Tibial artery (tissue), 4 donors: ENCODE results near the gene PEX3.
A peak's percentile ranks its signal among the peaks of the same experiment; 100 is the strongest.
"Not testable (repeated sequence)": the region's sequence is repeated elsewhere in the genome, so short reads cannot be mapped to it uniquely, and the experiment has no call there.

Source experiments
- DNase-seq, 2 donors: peaks; one replicate each; pipeline ENCODE4 v3.0.0-alpha.2; 2019
- H3K27ac ChIP-seq, 2 donors: fragments of 200-600 bp; sonication (generic) in 1 of 2; 1 replicate in 1 of 2; 2 replicates in 1 of 2; pipeline ENCODE4 v1.5.1; 2018 to 2019; ENCODE audit warnings: mild to moderate bottlenecking in 1 of 2
- H3K27me3 ChIP-seq, 2 donors: fragments of 200-600 bp; sonication (generic) in 1 of 2; one replicate each; pipeline versions ENCODE4 v1.5.1 to v1.6.0; 2016 to 2019
- H3K36me3 ChIP-seq, 3 donors: fragments of 200-600 bp; sonication (generic) in 2 of 3; one replicate each; pipeline ENCODE4 v1.5.1; 2016 to 2019; ENCODE audit warnings: mild to moderate bottlenecking in 2 of 3
- H3K4me1 ChIP-seq, 4 donors: fragments of 200-600 bp; sonication (generic) in 2 of 4; 1 replicate in 3 of 4; 2 replicates in 1 of 4; pipeline ENCODE4 v1.5.1; 2016 to 2019
- H3K4me3 ChIP-seq, 2 donors: fragments of 200-600 bp; sonication (generic) in 1 of 2; 1 replicate in 1 of 2; 2 replicates in 1 of 2; pipeline ENCODE4 v1.5.1; 2018 to 2019; ENCODE audit warnings: mild to moderate bottlenecking in 2 of 2
- H3K9me3 ChIP-seq, 3 donors: fragments of 200-600 bp; sonication (generic) in 1 of 3; one replicate each; pipeline ENCODE4 v1.5.1; 2016 to 2019
- intact Hi-C: fragments of 100-400 bp; cut with DNase I; formaldehyde crosslinking; loops from one replicate; pipeline ENCODE4 v1.15.0; 2023; ENCODE audit warnings: low total_unique reads
- TF ChIP-seq, protein P1 (sequence below), 2 experiments: fragments of 200-600 bp in 1 of 2; fragments of 450-650 bp in 1 of 2; IDR thresholded peaks; one replicate each; pipeline ENCODE4 v1.5.1; 2017 to 2019; ENCODE audit warnings: antibody characterized with exemption in 2 of 2, mild to moderate bottlenecking in 1 of 2, moderate library complexity in 1 of 2

PEX3 gene

DNA sequence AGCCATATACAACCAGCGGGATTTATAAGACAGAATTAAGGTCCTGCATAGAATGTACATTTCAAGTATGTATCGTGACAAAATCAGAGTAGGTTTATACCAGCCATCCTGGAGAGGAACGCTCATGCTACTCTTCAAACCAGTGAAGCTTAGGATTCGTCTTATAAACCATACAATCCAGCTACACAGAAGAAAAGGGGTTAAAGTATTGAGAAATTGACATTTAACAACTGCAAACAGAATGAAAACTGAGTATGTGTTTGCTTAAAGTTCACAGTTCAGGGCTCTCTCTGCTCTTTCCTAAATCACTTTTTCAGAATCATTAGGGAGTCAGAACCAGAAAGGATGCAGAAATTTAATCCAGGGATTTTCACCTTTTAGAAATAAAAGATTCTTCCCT lies 18.0 kb upstream of the PEX3 start:
- intact Hi-C loops, result no loop called here
- no peak overlapping the region for H3K4me3 ChIP-seq
- H3K27me3 ChIP-seq, result no peaks in the 10 kb centered on the region
- no peaks in the 10 kb centered on the region for H3K9me3 ChIP-seq
- TF ChIP-seq, protein P1, sequence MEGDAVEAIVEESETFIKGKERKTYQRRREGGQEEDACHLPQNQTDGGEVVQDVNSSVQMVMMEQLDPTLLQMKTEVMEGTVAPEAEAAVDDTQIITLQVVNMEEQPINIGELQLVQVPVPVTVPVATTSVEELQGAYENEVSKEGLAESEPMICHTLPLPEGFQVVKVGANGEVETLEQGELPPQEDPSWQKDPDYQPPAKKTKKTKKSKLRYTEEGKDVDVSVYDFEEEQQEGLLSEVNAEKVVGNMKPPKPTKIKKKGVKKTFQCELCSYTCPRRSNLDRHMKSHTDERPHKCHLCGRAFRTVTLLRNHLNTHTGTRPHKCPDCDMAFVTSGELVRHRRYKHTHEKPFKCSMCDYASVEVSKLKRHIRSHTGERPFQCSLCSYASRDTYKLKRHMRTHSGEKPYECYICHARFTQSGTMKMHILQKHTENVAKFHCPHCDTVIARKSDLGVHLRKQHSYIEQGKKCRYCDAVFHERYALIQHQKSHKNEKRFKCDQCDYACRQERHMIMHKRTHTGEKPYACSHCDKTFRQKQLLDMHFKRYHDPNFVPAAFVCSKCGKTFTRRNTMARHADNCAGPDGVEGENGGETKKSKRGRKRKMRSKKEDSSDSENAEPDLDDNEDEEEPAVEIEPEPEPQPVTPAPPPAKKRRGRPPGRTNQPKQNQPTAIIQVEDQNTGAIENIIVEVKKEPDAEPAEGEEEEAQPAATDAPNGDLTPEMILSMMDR (IDR thresholded peaks at IDR 0.05), result no peak
- no peaks in the 10 kb centered on the region for H3K4me1 ChIP-seq
- H3K27ac ChIP-seq, result no peak overlapping the region
- peaks cover 0 to 5% (median under 1%) of the 10 kb centered on the region in 3 donors for H3K36me3 ChIP-seq
- DNase-seq, result no peak

DNA sequence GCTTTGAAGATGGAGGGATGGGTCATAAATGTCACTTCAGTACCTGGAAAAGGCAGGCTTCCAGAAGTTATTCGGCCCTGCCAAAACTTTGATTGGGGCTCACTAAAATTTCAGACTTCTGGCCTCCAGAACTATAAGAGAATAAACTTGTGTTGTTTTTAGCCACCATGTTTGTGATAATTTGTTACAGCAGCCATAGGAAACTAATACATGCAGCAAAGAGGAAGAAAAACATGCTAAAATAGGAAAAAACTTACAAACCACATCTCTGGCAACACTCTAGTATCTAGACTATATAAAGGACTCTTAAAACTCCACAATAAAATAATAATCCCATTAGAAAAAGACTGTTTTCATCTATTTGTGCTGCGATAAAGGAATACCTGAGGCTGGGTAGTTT lies 9.6 kb upstream of the PEX3 start:
- intact Hi-C loops, result no loop called here
- TF ChIP-seq, protein P1 (IDR thresholded peaks at IDR 0.05), result no peak

DNA sequence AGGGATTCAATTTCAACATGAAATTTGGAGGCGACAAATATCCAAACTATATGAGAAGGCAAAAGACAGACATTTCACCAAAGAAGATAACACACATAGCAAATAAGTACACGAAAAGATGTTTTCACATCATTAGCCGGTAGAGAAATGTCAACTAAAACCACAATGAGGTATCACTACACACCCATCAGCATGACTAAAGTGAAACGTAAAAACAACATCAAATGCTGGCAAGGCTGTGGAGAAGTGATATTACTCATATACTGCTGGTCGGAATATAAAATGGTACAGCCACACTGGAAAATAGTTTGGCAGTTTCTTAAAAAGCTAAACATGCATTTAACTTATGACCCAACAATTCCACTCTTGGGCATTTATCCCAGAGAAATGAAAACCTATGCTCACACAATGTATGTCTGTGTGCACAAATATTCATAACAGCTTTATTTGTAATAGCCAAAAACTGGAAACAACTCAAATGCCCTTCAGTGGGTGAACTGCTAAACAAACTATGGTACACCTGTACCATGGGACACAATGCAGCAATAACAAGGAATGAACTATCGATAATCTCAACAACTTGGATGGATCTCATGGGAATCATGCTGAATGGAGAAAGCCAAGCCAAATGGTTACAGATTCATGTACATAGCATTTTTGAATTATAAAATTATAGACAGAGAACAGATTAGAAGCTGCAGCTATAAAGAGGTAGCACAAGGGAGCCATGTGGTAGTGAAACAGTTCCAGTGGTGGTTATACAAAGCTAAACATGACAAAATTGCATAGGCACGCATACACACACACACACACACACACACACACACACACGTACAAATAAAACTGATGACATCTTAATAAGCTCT lies 8.7 kb upstream of the PEX3 start:
- Histone ChIP-seq H3K9me3 (no peaks in the 10 kb centered on the region), H3K4me3 (no peak overlapping the region), H3K36me3 (peaks cover 0 to 4% (median 0%) of the 10 kb centered on the region in 3 donors), H3K4me1 (no peaks in the 10 kb centered on the region), H3K27me3 (no peaks in the 10 kb centered on the region), H3K27ac (no peak overlapping the region)
- no peak for DNase-seq
- intact Hi-C loops, result no loop called here
- TF ChIP-seq, protein P1 (IDR thresholded peaks at IDR 0.05), result no peak

More for the DNA sequence above, 9.6 kb upstream of the PEX3 start:
- DNase-seq, result no peak
- H3K4me1 ChIP-seq, result no peaks in the 10 kb centered on the region
- peaks cover 0 to 5% (median 4%) of the 10 kb centered on the region in 3 donors for H3K36me3 ChIP-seq
- no peaks in the 10 kb centered on the region for H3K27me3 ChIP-seq
- no peak overlapping the region for H3K4me3 ChIP-seq
- H3K27ac ChIP-seq, result no peak overlapping the region
- H3K9me3 ChIP-seq, result no peaks in the 10 kb centered on the region

DNA sequence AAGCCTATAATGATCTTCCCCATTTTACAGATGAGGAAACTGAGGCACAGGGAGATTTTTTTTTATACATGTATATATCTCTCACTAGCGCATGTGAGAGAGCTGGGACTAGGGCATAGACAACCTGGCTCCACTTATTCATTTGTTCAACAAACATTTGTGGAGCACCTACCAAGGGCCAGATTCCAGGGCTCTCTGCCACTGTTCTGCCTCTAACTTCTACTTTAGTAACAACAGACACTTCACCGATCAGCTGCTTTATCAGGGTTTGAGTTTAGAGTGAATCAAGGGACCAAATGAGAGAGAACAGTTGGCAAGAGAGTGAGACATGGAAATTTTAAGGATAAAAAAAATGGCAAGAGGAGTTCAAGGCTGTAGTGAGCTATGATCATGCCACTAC lies 7.5 kb upstream of the PEX3 start:
- Histone ChIP-seq H3K27me3 (no peaks in the 10 kb centered on the region), H3K4me1 (no peaks in the 10 kb centered on the region), H3K4me3 (no peak overlapping the region), H3K27ac (no peak overlapping the region), H3K9me3 (no peaks in the 10 kb centered on the region), H3K36me3 (no peaks in the 10 kb centered on the region)
- intact Hi-C loops, result no loop called here
- no peak for DNase-seq
- TF ChIP-seq, protein P1 (IDR thresholded peaks at IDR 0.05), result no peak

DNA sequence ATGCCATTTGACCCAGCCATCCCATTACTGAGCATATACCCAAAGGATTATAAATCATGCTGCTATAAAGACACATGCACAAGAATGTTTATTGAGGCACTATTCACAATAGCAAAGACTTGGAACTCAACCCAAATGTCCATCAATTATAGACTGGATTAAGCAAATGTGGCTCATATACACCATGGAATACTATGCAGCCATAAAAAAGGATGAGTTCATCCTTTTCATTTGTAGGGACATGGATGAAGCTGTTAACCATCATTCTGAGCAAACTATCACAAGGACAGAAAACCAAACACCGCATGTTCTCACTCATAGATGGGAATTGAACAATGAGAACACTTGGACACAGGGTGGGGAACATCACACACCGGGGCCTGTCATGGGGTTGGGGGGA lies 2.7 kb upstream of the PEX3 start:
- H3K36me3 ChIP-seq, H3K27me3 ChIP-seq, H3K9me3 ChIP-seq, H3K27ac ChIP-seq, intact Hi-C loops, H3K4me3 ChIP-seq, DNase-seq: not testable (repeated sequence)
- H3K4me1 ChIP-seq, result peaks cover 0 to 28% (median 12%) of the 10 kb centered on the region in 4 donors

DNA sequence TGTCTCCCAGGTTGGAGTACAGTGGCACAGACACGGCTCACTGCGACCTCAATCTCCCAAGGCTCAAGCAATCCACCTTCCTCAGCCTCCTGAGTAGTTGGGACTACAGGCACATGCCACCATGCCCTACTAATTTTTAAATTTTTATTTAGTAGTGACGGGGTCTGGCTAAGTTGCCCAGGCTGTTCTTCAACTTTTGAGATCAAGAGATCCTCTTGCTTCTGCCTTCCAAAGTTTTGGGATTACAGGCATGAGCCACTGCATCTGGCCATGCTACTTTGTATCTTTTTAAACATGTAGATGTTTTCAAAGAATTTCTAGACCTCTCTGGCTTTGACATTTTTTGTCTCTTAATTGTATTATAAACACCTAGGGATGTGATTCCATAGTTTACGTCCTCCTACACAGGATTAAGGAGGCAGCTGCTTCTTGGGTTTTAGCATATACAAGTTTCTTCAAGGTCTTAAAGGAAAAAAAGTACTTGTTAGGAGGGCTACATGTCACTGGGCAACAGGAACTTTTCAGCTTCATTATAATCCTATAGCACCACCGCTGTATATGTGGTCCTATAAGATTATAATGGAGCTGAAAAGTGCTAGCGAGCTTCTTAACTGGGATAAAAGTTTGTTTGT lies 1.4 kb upstream of the PEX3 start:
- no peaks in the 10 kb centered on the region for H3K27me3 ChIP-seq
- intact Hi-C loops, result no loop called here
- H3K9me3 ChIP-seq, result no peaks in the 10 kb centered on the region
- peaks cover 0 to 29% (median 12%) of the 10 kb centered on the region in 4 donors for H3K4me1 ChIP-seq
- no peak for DNase-seq
- H3K4me3 ChIP-seq, result peak overlapping the region; percentile 64 to 68
- H3K36me3 ChIP-seq, result no peaks in the 10 kb centered on the region
- peak overlapping the region in 1 of 2 donors; percentile 72 for H3K27ac ChIP-seq
- TF ChIP-seq, protein P1 (IDR thresholded peaks at IDR 0.05), result no peak
